ENCODE measurements around the gene RAP1A.
"Not testable (repeated sequence)": the region's sequence is repeated elsewhere in the genome, so short reads cannot be mapped to it uniquely, and the experiment has no call there.

The RAP1A gene

DNA sequence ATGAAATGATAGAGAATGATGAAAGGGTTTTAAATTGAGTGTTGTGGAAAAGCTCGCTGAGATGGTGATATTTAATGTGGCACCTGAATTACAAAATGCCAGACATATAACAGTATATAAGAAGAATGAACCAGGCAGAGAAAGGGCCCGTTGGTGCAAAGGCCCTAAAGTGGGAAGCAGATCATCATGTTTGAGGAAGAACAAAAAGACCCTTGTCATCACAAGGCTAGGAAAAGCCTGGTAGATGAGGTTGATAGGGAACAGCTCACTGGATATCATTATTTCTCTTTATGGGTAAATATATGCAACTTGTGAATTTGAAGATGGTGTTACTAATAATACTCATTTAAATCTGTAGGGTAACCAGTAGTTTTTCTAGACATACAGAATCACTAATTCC is 11.0 kb downstream of the RAP1A start:
- DNase-seq (ENCODE audit: low spot score), result no peak

DNA sequence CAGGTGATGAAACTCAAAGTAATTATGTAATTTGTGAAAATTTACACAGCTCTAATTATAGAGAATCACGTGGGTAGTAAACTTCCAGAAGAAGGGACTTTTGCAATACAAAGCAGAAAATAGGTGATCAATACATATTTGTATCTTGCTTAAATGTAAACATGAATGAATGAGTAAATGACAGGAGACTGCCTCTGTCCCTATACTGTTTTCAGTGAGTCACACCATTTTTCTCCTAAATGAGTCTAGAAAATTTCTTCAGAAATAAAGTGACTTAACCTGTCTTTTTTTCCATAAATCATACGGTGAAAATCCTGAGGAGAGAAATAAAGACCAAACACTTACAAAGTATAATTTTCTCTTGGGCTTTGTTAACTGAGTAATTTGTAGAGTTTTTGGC is 11.9 kb downstream of the RAP1A start:
- DNase-seq (ENCODE audit: low spot score), result no peak

DNA sequence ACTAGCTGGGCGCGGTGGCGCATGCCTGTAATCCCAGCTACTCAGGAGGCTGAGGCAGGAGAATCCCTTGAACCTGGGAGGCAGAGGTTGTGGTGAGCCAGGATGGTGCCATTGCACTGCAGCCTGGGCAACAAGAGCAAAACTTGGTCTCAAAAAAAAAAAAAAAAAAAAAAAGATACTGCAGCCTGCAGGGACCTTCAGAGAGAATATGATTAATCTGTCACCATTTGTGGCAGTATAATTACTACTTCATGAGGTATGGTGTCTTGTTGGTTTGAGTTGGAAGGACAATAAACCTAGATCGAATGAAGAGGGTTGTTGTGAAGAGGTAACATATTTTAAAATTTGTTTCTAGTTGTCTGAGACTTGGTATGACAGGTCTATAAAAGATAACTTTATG is 13.2 kb downstream of the RAP1A start:
- DNase-seq (ENCODE audit: low spot score), result not testable (repeated sequence)

DNA sequence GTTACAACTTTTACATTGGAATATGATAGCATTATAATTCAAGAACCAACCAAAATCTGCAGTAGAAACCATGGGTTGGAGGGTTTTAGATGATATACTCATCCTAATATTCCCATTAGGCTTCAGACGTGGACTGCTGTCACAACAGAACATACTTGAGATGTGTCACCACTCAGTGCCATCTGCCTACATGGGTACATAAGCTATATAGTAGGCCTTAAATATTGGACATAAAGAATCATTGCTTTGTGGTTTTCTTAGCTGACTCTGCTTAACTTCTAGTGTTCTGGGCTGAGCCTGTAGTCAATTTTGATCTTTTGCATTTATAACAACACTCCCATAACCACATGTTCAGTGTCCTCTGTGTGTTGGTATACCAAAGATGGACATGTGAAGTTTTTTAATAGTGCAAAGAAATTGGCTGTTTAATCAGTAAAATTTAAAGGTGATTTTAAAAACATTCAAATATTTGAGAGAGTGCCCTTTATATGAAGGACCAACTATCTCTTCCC is 14.2 kb downstream of the RAP1A start:
- no peak for DNase-seq (ENCODE audit: low spot score)

DNA sequence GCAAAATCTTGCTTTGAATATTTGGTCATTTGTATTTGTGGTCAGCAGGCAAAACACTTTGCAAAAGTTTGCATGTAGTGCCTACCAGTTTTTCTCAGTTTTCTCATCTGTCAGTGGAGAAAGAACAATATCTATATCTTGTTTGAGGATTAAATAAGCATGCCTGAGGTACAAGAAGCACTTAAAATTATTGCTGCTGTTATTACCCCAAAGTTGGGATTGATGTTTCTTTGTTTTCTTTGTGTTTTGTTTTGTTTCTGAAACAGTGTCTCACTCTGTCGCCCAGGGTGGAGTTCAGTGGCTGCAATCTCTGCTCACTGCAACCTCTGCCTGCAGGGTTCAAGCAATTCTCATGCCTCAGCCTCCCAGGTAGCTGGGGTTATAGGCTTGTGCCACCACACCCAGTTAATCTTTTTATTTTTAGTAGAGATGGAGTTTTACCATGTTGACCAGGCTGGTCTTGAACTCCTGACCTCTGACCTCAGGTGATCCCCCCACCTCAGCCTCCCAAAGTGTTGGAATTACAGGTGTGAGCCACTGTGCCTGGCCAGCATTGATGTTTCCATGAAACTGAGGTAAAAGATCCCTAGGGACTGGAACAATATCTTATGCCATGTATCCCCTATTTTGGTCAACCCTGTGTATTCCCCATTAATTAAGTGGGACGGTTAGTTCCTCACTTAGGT is 15.9 kb downstream of the RAP1A start:
- DNase-seq (ENCODE audit: low spot score), result no peak

DNA sequence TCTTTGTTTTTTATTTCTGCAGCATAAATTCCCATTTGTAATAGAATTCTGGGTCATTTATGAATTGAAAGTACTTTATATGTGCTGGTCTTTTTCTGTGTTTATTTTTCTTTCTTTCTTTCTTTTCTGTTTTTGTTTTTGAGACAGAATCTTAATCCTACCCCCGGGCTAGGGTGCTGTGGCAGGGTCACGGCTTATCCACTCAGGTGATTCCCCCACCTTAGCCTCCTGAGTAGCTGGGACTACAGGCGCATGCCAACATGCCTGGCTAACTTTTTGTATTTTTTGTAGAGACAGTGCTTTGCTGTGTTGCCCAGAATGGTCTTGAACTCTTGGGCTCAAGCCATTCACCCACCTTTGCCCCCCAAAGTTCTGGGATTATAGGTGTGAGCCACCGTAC is 18.7 kb downstream of the RAP1A start:
- no peak for DNase-seq (ENCODE audit: low spot score)

DNA sequence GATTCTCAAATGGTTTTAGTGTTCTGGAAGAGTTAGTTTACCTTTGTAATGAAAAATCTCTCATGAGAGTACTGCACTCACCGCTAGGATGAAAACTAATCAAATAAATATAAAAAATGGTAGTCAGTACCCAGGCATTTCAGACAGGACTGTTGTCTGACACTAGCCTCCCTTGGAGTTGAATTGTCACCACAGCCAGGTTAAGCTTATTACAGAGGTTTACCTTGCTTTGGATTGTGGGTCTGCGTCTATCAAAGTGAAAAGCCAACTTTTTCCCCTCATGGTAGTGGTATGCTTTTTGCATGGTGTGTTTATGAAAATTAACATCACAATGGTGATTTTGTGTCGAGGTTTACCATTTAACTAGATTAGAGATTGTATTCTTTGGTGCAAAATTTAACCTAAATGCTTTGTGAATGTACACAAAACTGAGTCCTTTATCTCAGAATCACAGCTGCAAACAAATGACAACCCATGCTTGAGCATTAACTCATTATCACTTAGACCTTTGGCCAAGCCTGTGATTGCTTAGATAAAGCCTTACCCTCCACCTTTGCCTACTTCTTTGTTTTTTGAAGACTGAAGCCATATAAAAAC is 20.1 kb downstream of the RAP1A start:
- DNase-seq (ENCODE audit: low spot score), result no peak

DNA sequence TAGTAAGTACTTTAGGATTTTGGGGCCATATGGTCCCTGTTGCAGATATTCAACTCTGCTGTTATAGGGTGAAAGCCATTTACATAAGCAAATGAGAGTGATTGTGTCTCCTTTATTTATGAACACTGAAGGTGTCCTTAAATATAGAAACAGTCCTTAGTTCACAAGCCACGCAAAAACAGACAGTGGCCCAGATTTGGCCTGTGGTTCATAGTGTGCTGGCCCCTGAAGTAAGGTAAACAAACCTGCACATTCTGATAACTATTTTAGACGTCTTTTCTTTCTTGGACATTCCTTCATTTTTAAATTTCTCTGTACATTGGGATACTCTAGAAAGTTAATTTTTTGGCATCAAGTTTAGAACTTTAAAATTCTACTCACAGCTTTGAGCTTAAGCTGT is 23.5 kb downstream of the RAP1A start:
- no peak for DNase-seq (ENCODE audit: low spot score)

DNA sequence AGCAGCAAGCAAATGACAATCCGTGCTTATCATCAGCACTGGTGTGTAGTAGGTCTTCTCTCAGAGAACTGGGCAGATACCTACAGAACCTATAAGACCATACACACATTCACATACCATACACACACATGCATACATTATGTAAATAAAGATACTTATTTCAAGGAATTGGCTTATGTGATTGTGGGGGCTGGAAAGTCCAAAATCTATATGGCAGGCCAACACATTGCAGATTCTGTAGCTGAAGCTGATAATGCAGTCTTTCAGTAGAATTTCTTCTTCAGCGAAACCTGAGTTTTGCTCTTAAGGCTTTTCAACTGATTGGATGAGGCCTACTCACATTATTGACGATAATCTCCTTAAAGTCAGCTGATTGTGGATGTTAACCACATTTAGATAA is 24.1 kb downstream of the RAP1A start:
- DNase-seq (ENCODE audit: low spot score), result no peak

DNA sequence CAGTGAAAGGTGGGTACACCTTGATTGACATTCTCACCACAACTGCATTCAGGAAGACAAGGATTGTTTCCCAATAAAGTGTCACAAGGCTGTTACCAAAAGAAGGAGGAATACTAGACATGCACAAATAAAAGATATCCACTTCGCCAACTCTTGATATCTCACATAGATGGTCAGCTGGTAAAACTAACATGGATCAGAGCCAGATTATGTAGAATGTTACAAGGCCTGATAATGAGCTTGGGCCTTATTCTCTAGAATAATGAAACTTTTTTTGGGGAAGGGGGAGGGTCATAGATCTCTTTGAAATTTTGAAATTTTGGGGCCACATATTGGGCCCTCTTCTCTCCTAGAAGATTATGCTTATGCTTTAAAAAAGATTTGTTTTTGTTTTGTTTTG is 24.9 kb downstream of the RAP1A start:
- DNase-seq (ENCODE audit: low spot score), result no peak

DNA sequence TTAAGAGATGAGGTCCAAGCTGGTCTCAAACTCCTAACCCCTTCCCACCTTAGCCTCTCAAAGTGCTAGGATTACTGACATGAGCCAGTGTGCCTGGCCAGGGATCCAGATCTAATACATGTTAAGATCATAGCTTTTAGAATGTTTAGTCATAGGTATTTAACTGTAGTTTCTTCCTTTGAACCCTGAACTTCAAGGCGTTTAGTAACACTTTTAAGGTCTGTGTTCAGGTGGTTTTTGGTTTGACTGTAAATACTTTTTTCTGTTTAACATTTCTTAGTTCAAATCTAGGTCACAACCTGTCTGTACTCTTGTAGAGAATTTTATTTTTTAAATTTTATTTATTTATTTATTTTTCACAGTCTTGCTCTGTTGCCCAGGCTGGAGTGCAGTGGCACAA is 28.1 kb downstream of the RAP1A start:
- no peak for DNase-seq (ENCODE audit: low spot score)

DNA sequence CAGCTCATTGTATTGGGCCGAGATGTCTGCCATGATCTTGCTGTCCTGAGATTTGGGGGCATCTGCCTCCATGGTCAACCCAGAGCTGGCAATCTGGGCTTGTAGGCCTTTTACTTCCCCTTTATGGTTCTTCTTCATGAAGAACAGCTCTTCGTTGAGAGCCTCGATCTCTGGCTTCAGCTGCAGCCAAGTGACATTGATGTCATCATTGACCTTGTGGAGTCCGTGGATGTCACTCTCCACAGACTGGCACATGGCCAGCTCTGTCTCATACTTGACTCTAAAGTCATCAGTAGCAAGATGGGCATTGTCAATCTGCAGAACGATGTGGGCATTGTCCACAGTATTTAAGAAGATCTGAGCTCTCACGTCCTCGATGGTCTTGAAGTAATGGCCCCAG is 29.2 kb downstream of the RAP1A start:
- no peak for DNase-seq (ENCODE audit: low spot score)

DNA sequence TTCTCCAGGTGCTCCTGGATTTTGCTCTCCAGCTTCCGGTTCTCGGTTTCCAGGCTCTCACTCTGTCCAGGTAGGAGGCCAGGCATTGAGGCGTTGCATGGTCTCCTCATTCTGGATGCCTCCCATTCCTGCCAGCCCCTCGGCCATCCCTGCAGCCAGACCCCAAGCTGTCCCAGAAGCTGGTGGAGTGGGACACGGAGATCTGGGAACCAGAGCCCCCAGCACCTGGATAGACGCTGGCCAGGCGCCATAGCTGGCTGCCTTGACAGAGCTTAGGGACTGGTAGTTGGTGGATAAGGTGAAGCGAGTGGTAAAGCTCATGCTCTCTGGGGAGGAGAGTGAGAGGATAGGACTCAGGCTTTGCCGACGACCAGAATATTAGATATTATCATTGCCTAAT is 29.6 kb downstream of the RAP1A start:
- no peak for DNase-seq (ENCODE audit: low spot score)

DNA sequence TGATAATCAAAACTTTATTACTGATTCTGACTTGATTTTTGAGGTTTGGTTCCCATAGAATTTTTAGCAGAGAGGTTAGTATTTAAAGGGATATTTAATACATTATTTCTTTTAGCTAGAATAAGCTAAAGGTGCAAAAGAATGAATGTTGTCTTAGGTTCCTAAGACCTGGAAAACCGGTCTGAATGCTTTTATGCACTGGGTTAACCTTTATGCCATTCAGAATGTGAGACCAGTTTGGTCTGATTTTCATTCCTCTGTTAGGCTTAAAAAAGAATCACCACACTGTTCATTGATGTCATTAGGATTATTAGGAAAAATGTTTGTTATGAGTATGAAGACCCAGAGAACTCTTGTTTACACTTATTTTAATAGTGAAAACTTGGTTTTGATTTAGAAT is 30.1 kb downstream of the RAP1A start:
- DNase-seq (ENCODE audit: low spot score), result no peak

DNA sequence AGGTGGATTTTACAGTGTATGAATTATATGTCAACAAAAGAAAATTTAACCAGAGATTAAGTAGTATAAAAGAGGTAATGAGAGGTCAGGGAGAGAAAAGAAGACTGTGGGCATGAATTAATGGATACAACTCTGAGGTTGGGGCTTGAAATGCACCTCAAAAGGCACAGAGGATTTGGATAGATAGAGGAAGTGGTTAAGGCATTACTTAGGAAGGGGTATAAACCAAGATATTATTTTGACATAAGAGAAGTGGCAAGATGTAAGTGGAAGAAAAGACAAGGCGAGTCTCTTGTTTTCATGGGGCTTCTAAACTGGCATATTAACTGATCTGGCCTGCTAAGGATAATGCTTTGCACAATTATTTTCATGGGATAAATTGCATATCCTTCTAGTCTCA is 34.1 kb downstream of the RAP1A start:
- DNase-seq (ENCODE audit: low spot score), result no peak

DNA sequence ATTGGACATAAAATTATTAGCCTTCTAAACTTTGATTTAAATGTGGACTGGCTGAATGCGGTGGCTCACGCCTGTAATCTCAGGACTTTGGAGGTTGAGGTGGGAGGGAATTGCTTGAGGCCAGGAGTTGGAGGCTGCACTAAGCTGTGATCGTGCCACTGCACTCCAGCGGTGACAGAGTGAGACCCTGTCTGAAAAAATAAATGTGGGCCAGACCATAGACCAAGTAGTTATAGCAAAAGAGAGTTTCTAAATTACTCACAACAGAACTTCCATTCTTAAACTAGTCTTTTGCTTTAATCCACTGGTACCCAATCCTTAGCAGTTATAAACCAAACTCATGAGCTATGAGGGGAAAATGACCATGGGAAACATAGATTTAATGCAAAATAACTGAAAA is 35.2 kb downstream of the RAP1A start:
- no peak for DNase-seq (ENCODE audit: low spot score)

DNA sequence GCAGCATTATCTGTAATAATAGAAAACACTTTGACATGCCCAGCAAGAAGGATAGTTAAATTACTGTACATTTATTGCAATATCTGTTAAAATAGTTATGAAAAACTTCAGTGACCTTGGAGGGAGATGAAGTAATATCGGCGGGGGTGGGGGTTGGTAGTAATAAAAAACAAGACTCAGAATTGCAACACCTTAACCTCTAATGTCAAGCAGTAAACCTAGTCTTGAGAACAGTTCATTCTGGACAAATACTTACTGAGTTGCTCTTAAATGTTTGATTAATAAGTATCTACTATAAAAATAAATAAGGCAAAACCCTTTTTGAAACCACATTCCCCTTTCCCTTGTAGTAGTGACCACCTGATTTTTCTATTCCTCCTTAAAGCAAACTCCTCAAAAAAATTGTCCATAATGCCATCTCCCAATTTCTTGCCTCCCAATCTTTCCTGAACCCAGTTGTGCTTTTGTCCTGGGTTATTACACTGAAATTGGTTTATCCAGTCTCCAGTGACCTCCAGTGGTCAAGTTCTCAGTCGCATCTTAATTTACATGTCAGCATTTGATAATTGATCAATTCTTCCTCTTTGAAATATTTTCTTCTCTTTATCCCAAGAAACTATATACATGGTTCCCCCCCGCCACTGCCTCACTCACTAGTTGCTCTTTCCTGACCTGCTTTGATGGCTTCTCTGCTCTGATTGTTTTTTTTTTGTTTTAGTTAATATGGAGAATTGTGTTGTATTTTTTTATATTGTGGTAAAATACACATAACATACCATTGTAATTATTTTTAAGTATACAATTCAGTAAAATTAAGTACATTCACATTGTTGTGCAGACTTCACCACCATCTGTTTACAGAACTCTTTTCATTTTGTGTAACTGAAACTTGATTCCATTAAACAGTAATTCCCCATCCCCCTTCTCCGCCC is 36.8 kb downstream of the RAP1A start:
- DNase-seq (ENCODE audit: low spot score), result peak; percentile 48

DNA sequence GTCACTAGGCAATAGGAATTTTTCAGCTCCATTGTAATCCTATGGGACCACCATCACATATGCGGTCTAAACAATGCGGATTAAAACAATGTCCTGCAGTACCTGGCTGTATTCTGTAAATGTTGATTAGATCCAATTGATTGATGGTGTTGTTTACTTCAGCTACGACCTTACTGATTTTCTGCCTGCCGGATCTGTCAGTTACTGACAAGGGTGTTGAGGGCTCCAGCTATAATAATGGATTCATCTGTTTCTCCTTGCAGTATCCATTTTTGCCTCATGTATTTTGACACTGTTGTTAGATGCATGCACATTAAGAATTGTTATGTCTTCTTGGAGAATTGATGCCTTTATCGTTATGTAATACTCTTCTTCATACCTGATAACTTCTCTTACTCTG is 39.0 kb downstream of the RAP1A start:
- DNase-seq (ENCODE audit: low spot score), result no peak

DNA sequence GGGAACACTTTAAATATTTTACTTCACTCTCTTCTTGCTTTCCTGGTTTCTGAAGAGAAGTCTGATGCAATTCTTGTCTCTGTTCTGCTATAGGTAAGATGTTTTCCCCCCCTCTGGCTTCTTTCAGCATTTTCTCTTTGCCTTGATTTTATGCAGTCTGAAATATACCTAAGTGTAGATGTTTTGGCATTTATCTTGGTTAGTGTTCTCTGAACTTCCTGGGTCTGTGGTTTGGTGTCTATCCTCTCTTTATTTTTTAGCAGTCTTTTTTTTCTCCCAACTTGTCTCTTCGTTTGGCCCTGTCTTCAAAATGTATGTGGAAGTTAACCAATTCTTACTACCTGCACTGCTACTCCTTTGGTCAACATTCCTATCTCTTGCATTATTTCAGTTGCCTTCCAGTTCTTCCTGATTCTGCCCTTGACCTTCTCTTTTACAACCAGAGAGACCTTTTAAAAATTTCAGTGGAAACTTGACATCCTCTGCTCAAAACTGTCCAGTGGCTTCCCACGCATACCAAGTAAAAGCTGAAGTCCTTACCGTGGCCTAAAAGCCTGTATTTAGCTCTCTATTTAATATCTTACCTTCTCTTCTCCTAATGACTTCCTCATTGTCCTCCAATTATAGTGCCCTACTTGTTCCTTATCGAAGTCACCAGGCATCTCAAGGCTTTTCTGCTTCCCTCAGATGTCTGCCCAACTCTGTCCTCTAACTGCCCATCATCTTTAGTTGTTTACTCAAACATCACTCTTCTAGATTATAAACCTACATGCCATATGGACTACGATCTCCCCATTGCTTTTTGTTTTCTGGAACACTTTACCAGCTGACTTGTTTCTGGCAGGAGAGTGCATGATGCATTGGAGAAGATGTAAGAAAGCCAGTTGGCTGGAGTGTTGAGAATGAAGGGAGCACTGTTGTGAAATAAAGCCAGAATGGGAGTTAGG is 40.9 kb downstream of the RAP1A start:
- peak; percentile 55 for DNase-seq (ENCODE audit: low spot score)

DNA sequence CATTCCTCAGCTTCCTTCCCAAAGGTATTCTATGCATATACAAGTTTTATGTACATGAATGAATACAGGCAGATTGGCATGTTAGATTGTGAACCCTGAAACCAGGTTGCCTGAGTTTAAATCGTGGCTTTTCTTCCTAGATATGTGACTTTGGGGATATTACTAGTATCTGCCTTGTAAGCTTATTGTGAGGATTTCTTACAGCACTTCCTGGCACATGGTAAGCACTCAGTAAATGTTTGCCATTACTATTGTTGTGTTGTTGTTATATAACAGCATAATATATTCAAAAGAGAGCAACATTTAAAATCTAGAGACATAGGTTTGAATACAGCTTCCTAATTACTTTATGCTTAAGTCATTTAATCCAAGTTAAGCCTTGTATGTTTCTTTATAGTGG is 45.1 kb downstream of the RAP1A start:
- no peak for DNase-seq (ENCODE audit: low spot score)

DNA sequence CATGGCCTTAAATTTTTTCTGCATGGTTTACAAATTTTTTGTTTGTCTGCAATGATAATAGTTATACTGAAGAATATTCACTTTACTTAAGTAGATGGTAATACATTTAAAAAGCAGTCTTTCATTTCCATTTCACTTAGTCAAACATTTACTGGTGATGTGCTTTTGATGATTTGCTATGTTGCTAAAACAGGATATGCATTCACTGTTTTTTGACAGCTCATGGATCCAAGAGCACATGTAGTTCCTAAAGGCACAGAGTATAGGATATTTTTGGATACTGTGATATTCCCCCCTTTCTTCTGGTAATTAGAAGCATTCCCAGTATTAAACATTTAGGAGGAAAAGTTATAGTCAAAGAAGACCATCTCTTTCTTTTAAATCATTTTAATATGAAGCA is 45.9 kb downstream of the RAP1A start:
- DNase-seq (ENCODE audit: low spot score), result no peak

DNA sequence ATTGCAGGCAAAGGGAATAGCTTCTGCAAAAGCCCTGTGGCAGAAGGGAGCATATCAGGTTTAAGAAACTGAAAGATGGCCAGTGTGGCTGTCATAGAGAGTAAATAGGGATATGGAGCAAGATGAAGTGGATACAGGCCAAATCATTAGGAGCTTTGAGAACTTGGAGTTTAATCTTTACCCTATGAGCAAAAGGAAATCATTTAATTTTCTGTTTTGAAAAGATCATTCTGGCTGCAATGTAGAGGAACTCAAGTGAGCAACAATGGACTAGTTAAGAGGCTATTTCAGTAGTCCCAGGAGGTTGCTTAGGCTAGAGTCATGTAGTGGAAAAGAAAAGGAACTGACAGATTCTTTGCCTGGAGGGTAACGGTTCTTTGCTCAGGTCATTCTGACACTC is 47.2 kb downstream of the RAP1A start:
- DNase-seq (ENCODE audit: low spot score), result no peak

Measured in cerebellar cortex (tissue), 1 donor.